PFSK-1 (cell line): ENCODE data around the gene SORCS3.

Experiments used
- FOXP2 ChIP-seq: optimal IDR thresholded peaks from 2 replicates; pipeline ENCODE3; 2011; ENCODE audit warnings: borderline replicate concordance, control low read depth, inconsistent platforms; ENCODE audit not compliant: insufficient read depth; ENCODE audit errors: extremely low read length, extremely low read depth
- POLR2AphosphoS5 ChIP-seq: IDR thresholded peaks from 2 replicates; pipeline ENCODE4 v1.6.1; 2012; ENCODE audit warnings: low read depth, mild to moderate bottlenecking, control low read depth, low read length, moderate library complexity
- SIN3A ChIP-seq: IDR thresholded peaks from 2 replicates; pipeline ENCODE4 v1.6.1; 2012; ENCODE audit warnings: mild to moderate bottlenecking, low read length, moderate library complexity, borderline replicate concordance; ENCODE audit not compliant: insufficient read depth
- TAF1 ChIP-seq: IDR thresholded peaks from 2 replicates; pipeline ENCODE4 v1.6.1; 2012; ENCODE audit warnings: low read length, control low read depth, borderline replicate concordance; ENCODE audit not compliant: insufficient read depth
- TF ChIP-seq, protein P1 (sequence below), 2 experiments: IDR thresholded peaks; 2 replicates each; pipeline versions ENCODE4 v1.6.1 to v1.8.0; 2011 to 2012; ENCODE audit warnings: low read depth in 2 of 2, low read length in 2 of 2, control low read depth in 1 of 2, inconsistent platforms in 1 of 2, mild to moderate bottlenecking in 1 of 2, moderate library complexity in 1 of 2; ENCODE audit not compliant: insufficient read depth in 1 of 2

Gene SORCS3

GRCh38 chr10:105109164-105109563, 468.1 kb downstream of the SORCS3 start:
- no peak for TF ChIP-seq FOXP2
- no peak for TF ChIP-seq TAF1
- no peak for TF ChIP-seq SIN3A
- no peak for TF ChIP-seq POLR2AphosphoS5
- TF ChIP-seq, protein P1, sequence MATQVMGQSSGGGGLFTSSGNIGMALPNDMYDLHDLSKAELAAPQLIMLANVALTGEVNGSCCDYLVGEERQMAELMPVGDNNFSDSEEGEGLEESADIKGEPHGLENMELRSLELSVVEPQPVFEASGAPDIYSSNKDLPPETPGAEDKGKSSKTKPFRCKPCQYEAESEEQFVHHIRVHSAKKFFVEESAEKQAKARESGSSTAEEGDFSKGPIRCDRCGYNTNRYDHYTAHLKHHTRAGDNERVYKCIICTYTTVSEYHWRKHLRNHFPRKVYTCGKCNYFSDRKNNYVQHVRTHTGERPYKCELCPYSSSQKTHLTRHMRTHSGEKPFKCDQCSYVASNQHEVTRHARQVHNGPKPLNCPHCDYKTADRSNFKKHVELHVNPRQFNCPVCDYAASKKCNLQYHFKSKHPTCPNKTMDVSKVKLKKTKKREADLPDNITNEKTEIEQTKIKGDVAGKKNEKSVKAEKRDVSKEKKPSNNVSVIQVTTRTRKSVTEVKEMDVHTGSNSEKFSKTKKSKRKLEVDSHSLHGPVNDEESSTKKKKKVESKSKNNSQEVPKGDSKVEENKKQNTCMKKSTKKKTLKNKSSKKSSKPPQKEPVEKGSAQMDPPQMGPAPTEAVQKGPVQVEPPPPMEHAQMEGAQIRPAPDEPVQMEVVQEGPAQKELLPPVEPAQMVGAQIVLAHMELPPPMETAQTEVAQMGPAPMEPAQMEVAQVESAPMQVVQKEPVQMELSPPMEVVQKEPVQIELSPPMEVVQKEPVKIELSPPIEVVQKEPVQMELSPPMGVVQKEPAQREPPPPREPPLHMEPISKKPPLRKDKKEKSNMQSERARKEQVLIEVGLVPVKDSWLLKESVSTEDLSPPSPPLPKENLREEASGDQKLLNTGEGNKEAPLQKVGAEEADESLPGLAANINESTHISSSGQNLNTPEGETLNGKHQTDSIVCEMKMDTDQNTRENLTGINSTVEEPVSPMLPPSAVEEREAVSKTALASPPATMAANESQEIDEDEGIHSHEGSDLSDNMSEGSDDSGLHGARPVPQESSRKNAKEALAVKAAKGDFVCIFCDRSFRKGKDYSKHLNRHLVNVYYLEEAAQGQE (IDR thresholded peaks at IDR 0.05; ENCODE audit: insufficient read depth in 1 of 2, low read depth in 2 of 2, low read length in 2 of 2), result no peak

- no peak for TF ChIP-seq FOXP2
- TF ChIP-seq TAF1, result no peak
- no peak for TF ChIP-seq SIN3A
- TF ChIP-seq, protein P1 (IDR thresholded peaks at IDR 0.05; ENCODE audit: insufficient read depth in 1 of 2, low read depth in 2 of 2, low read length in 2 of 2), result no peak
- TF ChIP-seq POLR2AphosphoS5, result no peak
Measured at GRCh38 chr10:105112862-105113261, 471.8 kb downstream of the SORCS3 start.

GRCh38 chr10:105113666-105114065, 472.6 kb downstream of the SORCS3 start:
- no peak for TF ChIP-seq POLR2AphosphoS5
- TF ChIP-seq, protein P1 (IDR thresholded peaks at IDR 0.05; ENCODE audit: insufficient read depth in 1 of 2, low read depth in 2 of 2, low read length in 2 of 2), result no peak

DNA sequence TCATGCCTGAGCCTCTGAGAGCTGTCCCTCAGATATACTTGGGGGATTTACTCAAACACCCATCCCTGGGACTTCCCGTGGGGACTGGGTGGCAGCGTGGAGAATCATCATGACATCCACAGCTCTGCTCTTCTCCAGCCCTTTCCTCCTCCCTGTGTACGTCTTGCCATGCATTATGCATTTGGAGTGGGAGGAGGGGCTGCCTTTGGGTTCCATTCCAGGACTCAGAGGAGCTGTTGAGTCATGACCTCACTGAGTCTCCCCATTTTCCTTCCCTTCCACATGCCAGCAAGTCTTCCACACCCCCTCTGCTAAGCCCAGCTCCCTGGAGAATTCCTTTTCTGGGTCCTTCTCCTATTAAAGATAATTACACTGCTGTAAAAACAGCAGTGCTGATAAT, 480.7 kb downstream of the SORCS3 start:
- TF ChIP-seq SIN3A, result no peak
- TF ChIP-seq TAF1, result no peak
- TF ChIP-seq, protein P1 (IDR thresholded peaks at IDR 0.05; ENCODE audit: insufficient read depth in 1 of 2, low read depth in 2 of 2, low read length in 2 of 2), result no peak
- TF ChIP-seq FOXP2, result no peak
- TF ChIP-seq POLR2AphosphoS5, result no peak

GRCh38 chr10:105128111-105128510, 487.0 kb downstream of the SORCS3 start:
- TF ChIP-seq POLR2AphosphoS5 (no peak), FOXP2 (no peak), SIN3A (no peak), TAF1 (no peak)
- TF ChIP-seq, protein P1 (IDR thresholded peaks at IDR 0.05; ENCODE audit: insufficient read depth in 1 of 2, low read depth in 2 of 2, low read length in 2 of 2), result no peak
